Esophagus muscularis mucosa (tissue), 4 donors: ENCODE results near the gene TADA2B.

Experiments used
- CTCF ChIP-seq, 3 experiments: fragments of 200-600 bp in 2 of 3; fragments of 450-650 bp in 1 of 3; sonication (generic) in 2 of 3; IDR thresholded peaks; one replicate each; pipeline ENCODE4 v1.5.1; 2017 to 2019; ENCODE audit warnings: antibody characterized with exemption in 3 of 3, mild to moderate bottlenecking in 2 of 3, moderate library complexity in 1 of 3
- EP300 ChIP-seq: sonication (generic); formaldehyde crosslinking; IDR thresholded peaks from one replicate; pipeline ENCODE4 v1.6.1; 2017; ENCODE audit warnings: antibody characterized with exemption
- POLR2A ChIP-seq: fragments of 450-650 bp; IDR thresholded peaks from one replicate; pipeline ENCODE4 v1.6.1; 2017; ENCODE audit warnings: antibody characterized with exemption, moderate library complexity, mild to moderate bottlenecking, low read depth
- POLR2AphosphoS5 ChIP-seq, 2 donors: sonication (generic); formaldehyde crosslinking; IDR thresholded peaks; one replicate each; pipeline ENCODE4 v1.6.1; 2017; ENCODE audit warnings: antibody characterized with exemption in 2 of 2

- TF ChIP-seq CTCF (IDR thresholded peaks at IDR 0.05), result no peak
- no peak for TF ChIP-seq POLR2AphosphoS5 (IDR thresholded peaks at IDR 0.05)
- no peak for TF ChIP-seq POLR2A
- TF ChIP-seq EP300, result no peak
These were observed 3.8 kb downstream of the TADA2B start for GRCh38 chr4:7046971-7047370.
